IPS DF 6.9 (cell line): ENCODE measurements around the gene GLRB.
A peak's percentile ranks its signal among the peaks of the same experiment; 100 is the strongest.

ENCODE experiments used
- DNase-seq: peaks from one replicate; pipeline ENCODE4 v3.0.0-alpha.2; 2013; ENCODE audit warnings: low read depth, low spot score
- H3K27ac ChIP-seq: one replicate; pipeline ENCODE4 v1.5.1; 2013; ENCODE audit warnings: low read length, control low read depth
- H3K27me3 ChIP-seq: 2 replicates; pipeline ENCODE4 v1.6.1; 2013; ENCODE audit warnings: mild to moderate bottlenecking, low read length; ENCODE audit not compliant: control insufficient read depth, insufficient read depth
- H3K36me3 ChIP-seq: 2 replicates; pipeline ENCODE4 v1.6.1; 2013; ENCODE audit warnings: low read length; ENCODE audit not compliant: control insufficient read depth, insufficient read depth
- H3K4me1 ChIP-seq: 2 replicates; pipeline ENCODE4 v1.6.1; 2013; ENCODE audit warnings: low read length; ENCODE audit not compliant: control insufficient read depth, insufficient read depth
- H3K4me3 ChIP-seq: 2 replicates; pipeline ENCODE4 v1.5.1; 2013; ENCODE audit warnings: mild to moderate bottlenecking, low read length
- H3K9me3 ChIP-seq: 2 replicates; pipeline ENCODE4 v1.6.1; 2013; ENCODE audit warnings: low read length, inconsistent platforms; ENCODE audit not compliant: control insufficient read depth, insufficient read depth
- WGBS: extraction: QIAGEN DNeasy Blood & Tissue Kit; methylation state at CpG from one replicate; pipeline ENCODE4 v1.1.7; 2013; ENCODE audit warnings: mixed read lengths, missing lambda C conversion rate; ENCODE audit not compliant: insufficient read length, insufficient coverage; 5-methylcytosine and 5-hydroxymethylcytosine counted together

GLRB gene

GRCh38 chr4:157072002-157072401 is 3.9 kb upstream of the GLRB start:
- no peak overlapping the region for H3K4me3 ChIP-seq
- H3K36me3 ChIP-seq: no peaks in the 10 kb centered on the region
- H3K27me3 ChIP-seq: peaks cover 2% of the 10 kb centered on the region; the same call in 1 of the 2 replicates
- no peaks in the 10 kb centered on the region for H3K9me3 ChIP-seq
- no peak overlapping the region for H3K27ac ChIP-seq
- H3K4me1 ChIP-seq: no peaks in the 10 kb centered on the region; the same call in 1 of the 2 replicates
- no peak for DNase-seq

GRCh38 chr4:157075401-157075800 is 549 bp upstream of the GLRB start:
- Histone ChIP-seq H3K4me3 (no peak overlapping the region; the same call in 1 of the 2 replicates), H3K36me3 (no peaks in the 10 kb centered on the region), H3K4me1 (no peaks in the 10 kb centered on the region; the same call in 1 of the 2 replicates), H3K9me3 (no peaks in the 10 kb centered on the region), H3K27ac (no peak overlapping the region), H3K27me3 (peaks cover 2% of the 10 kb centered on the region; the same call in 1 of the 2 replicates)
- no peak for DNase-seq
- no CpG with 5 or more reads among the region's 2 CpGs for WGBS

- no CpG with 5 or more reads among the region's 8 CpGs for WGBS
- Histone ChIP-seq H3K27me3 (peaks cover 2% of the 10 kb centered on the region; the same call in 1 of the 2 replicates), H3K4me3 (peak overlapping the region; percentile 47; the same call in 1 of the 2 replicates), H3K4me1 (no peaks in the 10 kb centered on the region; the same call in 1 of the 2 replicates), H3K27ac (no peak overlapping the region), H3K9me3 (no peaks in the 10 kb centered on the region), H3K36me3 (no peaks in the 10 kb centered on the region)
- DNase-seq: no peak
These were observed 613 bp downstream of the GLRB start for GRCh38 chr4:157076578-157076947.

- WGBS: 100% methylated on average over 1 of the region's 2 CpGs
- H3K27ac ChIP-seq: no peak overlapping the region
- no peak overlapping the region for H3K4me3 ChIP-seq
These were observed 3.5 kb downstream of the GLRB start for GRCh38 chr4:157079441-157079840.

GRCh38 chr4:157080605-157081004 is 4.7 kb downstream of the GLRB start:
- no peak overlapping the region for H3K4me3 ChIP-seq
- no peak for DNase-seq
- no peaks in the 10 kb centered on the region for H3K9me3 ChIP-seq
- no peaks in the 10 kb centered on the region for H3K36me3 ChIP-seq
- no peak overlapping the region for H3K27ac ChIP-seq
- peaks cover 2% of the 10 kb centered on the region; the same call in 1 of the 2 replicates for H3K27me3 ChIP-seq
- no peaks in the 10 kb centered on the region for H3K4me1 ChIP-seq

More at GRCh38 chr4:157079441-157079840, 3.5 kb downstream of the GLRB start:
- H3K36me3 ChIP-seq: no peaks in the 10 kb centered on the region
- no peaks in the 10 kb centered on the region for H3K9me3 ChIP-seq
- H3K27me3 ChIP-seq: peaks cover 2% of the 10 kb centered on the region; the same call in 1 of the 2 replicates
- H3K4me1 ChIP-seq: no peaks in the 10 kb centered on the region
- no peak for DNase-seq

GRCh38 chr4:157095716-157096115 is 19.8 kb downstream of the GLRB start:
- no peak overlapping the region for H3K27ac ChIP-seq
- H3K4me3 ChIP-seq: no peak overlapping the region
- no peaks in the 10 kb centered on the region for H3K4me1 ChIP-seq
- no peaks in the 10 kb centered on the region for H3K36me3 ChIP-seq
- no peak for DNase-seq
- WGBS: no CpG with 5 or more reads among the region's 2 CpGs
- H3K9me3 ChIP-seq: no peaks in the 10 kb centered on the region
- H3K27me3 ChIP-seq: no peaks in the 10 kb centered on the region

GRCh38 chr4:157096439-157096838 is 20.5 kb downstream of the GLRB start:
- Histone ChIP-seq H3K27ac (no peak overlapping the region), H3K4me3 (no peak overlapping the region), H3K4me1 (no peaks in the 10 kb centered on the region), H3K9me3 (no peaks in the 10 kb centered on the region), H3K36me3 (no peaks in the 10 kb centered on the region), H3K27me3 (no peaks in the 10 kb centered on the region)
- WGBS: no CpG with 5 or more reads among the region's 1 CpG
- no peak for DNase-seq

GRCh38 chr4:157099506-157099905 is 23.6 kb downstream of the GLRB start:
- no peaks in the 10 kb centered on the region for H3K9me3 ChIP-seq
- no peak overlapping the region for H3K4me3 ChIP-seq
- no peaks in the 10 kb centered on the region for H3K27me3 ChIP-seq
- WGBS: no CpG with 5 or more reads among the region's 4 CpGs
- H3K36me3 ChIP-seq: no peaks in the 10 kb centered on the region
- no peak for DNase-seq
- H3K27ac ChIP-seq: no peak overlapping the region
- no peaks in the 10 kb centered on the region for H3K4me1 ChIP-seq

- Histone ChIP-seq H3K4me1 (no peaks in the 10 kb centered on the region), H3K4me3 (no peak overlapping the region), H3K36me3 (no peaks in the 10 kb centered on the region), H3K27ac (no peak overlapping the region), H3K9me3 (no peaks in the 10 kb centered on the region), H3K27me3 (no peaks in the 10 kb centered on the region)
- DNase-seq: no peak
- WGBS: no CpG with 5 or more reads among the region's 1 CpG
These were observed 28.6 kb downstream of the GLRB start for GRCh38 chr4:157104541-157104940.

- Histone ChIP-seq H3K36me3 (no peaks in the 10 kb centered on the region), H3K4me1 (no peaks in the 10 kb centered on the region), H3K27ac (no peak overlapping the region), H3K4me3 (no peak overlapping the region), H3K27me3 (no peaks in the 10 kb centered on the region), H3K9me3 (no peaks in the 10 kb centered on the region)
- no peak for DNase-seq
- no CpG with 5 or more reads among the region's 6 CpGs for WGBS
These were observed 38.7 kb downstream of the GLRB start for GRCh38 chr4:157114671-157115070.

GRCh38 chr4:157115613-157116335 is 39.8 kb downstream of the GLRB start:
- no peak overlapping the region for H3K27ac ChIP-seq
- no CpG with 5 or more reads among the region's 3 CpGs for WGBS
- H3K27me3 ChIP-seq: no peaks in the 10 kb centered on the region
- no peaks in the 10 kb centered on the region for H3K4me1 ChIP-seq
- DNase-seq: no peak
- H3K36me3 ChIP-seq: no peaks in the 10 kb centered on the region
- no peak overlapping the region for H3K4me3 ChIP-seq
- H3K9me3 ChIP-seq: no peaks in the 10 kb centered on the region
